ENCODE data around the gene P2RY14. TPM values are rescaled to one million over a fixed set of nuclear protein-coding genes. Genes with fewer than 3 reads are reported as not detected.

The P2RY14 gene
- total RNA-seq, 2 donors from 2014 or later, result 1.7 to 2.9 TPM

GRCh38 chr3:151303751-151304150, 25.4 kb upstream of the P2RY14 start:
- Histone ChIP-seq H3K9me3 (no peaks in the 10 kb centered on the region), H3K9ac (ENCODE audit: low read depth in 2 of 2, low read length in 2 of 2) (no peak overlapping the region), H3K4me1 (no peaks in the 10 kb centered on the region), H3K27ac (no peak overlapping the region), H3K36me3 (no peaks in the 10 kb centered on the region), H3K4me3 (no peak overlapping the region), H3K27me3 (no peaks in the 10 kb centered on the region)
- no peak for TF ChIP-seq CTCF (IDR thresholded peaks at IDR 0.05)
- intact Hi-C loops (cut with DNase I), result no loop called here
- no peak for DNase-seq

- no peaks in the 10 kb centered on the region for H3K36me3 ChIP-seq
- H3K27me3 ChIP-seq, result no peaks in the 10 kb centered on the region
- no peaks in the 10 kb centered on the region for H3K9me3 ChIP-seq
- intact Hi-C loops (cut with DNase I), result no loop called here
- no peak overlapping the region for H3K27ac ChIP-seq
- no peak for TF ChIP-seq CTCF (IDR thresholded peaks at IDR 0.05)
- DNase-seq, result no peak
- H3K4me3 ChIP-seq, result no peak overlapping the region
- no peak overlapping the region for H3K9ac ChIP-seq (ENCODE audit: low read depth in 2 of 2, low read length in 2 of 2)
- no peaks in the 10 kb centered on the region for H3K4me1 ChIP-seq
Observed at GRCh38 chr3:151301787-151302186, 23.4 kb upstream of the P2RY14 start.

GRCh38 chr3:151300539-151300938, 22.2 kb upstream of the P2RY14 start:
- DNase-seq, result no peak
- intact Hi-C loops (cut with DNase I), result no loop called here
- Histone ChIP-seq H3K4me3 (no peak overlapping the region), H3K9ac (ENCODE audit: low read depth in 2 of 2, low read length in 2 of 2) (no peak overlapping the region), H3K27me3 (no peaks in the 10 kb centered on the region), H3K36me3 (no peaks in the 10 kb centered on the region), H3K9me3 (no peaks in the 10 kb centered on the region), H3K27ac (no peak overlapping the region), H3K4me1 (no peaks in the 10 kb centered on the region)
- no peak for TF ChIP-seq CTCF (IDR thresholded peaks at IDR 0.05)

GRCh38 chr3:151299006-151299405, 20.7 kb upstream of the P2RY14 start:
- no peaks in the 10 kb centered on the region for H3K4me1 ChIP-seq
- intact Hi-C loops (cut with DNase I), result no loop called here

GRCh38 chr3:151297429-151297828, 19.1 kb upstream of the P2RY14 start:
- Histone ChIP-seq H3K9ac (ENCODE audit: low read depth in 2 of 2, low read length in 2 of 2) (no peak overlapping the region), H3K27ac (no peak overlapping the region), H3K4me3 (no peak overlapping the region), H3K36me3 (no peaks in the 10 kb centered on the region), H3K27me3 (no peaks in the 10 kb centered on the region), H3K4me1 (no peaks in the 10 kb centered on the region), H3K9me3 (no peaks in the 10 kb centered on the region)
- no peak for TF ChIP-seq CTCF (IDR thresholded peaks at IDR 0.05)
- no peak for DNase-seq
- intact Hi-C loops (cut with DNase I), result no loop called here

More at GRCh38 chr3:151299006-151299405, 20.7 kb upstream of the P2RY14 start:
- Histone ChIP-seq H3K9ac (ENCODE audit: low read depth in 2 of 2, low read length in 2 of 2) (no peak overlapping the region), H3K27me3 (no peaks in the 10 kb centered on the region), H3K36me3 (no peaks in the 10 kb centered on the region), H3K4me3 (no peak overlapping the region), H3K9me3 (no peaks in the 10 kb centered on the region), H3K27ac (no peak overlapping the region)
- DNase-seq, result no peak
- TF ChIP-seq CTCF (IDR thresholded peaks at IDR 0.05), result no peak

- Histone ChIP-seq H3K27ac (no peak overlapping the region), H3K36me3 (no peaks in the 10 kb centered on the region), H3K9me3 (no peaks in the 10 kb centered on the region), H3K4me3 (no peak overlapping the region), H3K27me3 (no peaks in the 10 kb centered on the region), H3K9ac (ENCODE audit: low read depth in 2 of 2, low read length in 2 of 2) (no peak overlapping the region), H3K4me1 (no peaks in the 10 kb centered on the region)
- intact Hi-C loops (cut with DNase I), result no loop called here
- no peak for TF ChIP-seq CTCF (IDR thresholded peaks at IDR 0.05)
- DNase-seq, result no peak
Observed at GRCh38 chr3:151296226-151296625, 17.9 kb upstream of the P2RY14 start.
